ENCODE data around the gene UBE2G2. TPM values are rescaled to one million over a fixed set of nuclear protein-coding genes. Genes with fewer than 3 reads are reported as not detected.

UBE2G2 gene
- total and polyA plus RNA-seq, 8 donors = 30.6 to 116 (median 66.2) TPM

GRCh38 chr21:44797775-44798174 is 3.8 kb downstream of the UBE2G2 start:
- H3K4me1 ChIP-seq = peaks cover 24 to 53% (median 40%) of the 10 kb centered on the region in 4 donors
- no peaks in the 10 kb centered on the region for H3K27me3 ChIP-seq
- peaks cover 0 to 29% (median 21%) of the 10 kb centered on the region in 4 donors for H3K36me3 ChIP-seq
- TF ChIP-seq EP300 (IDR thresholded peaks at IDR 0.05) = no peak
- no peak for TF ChIP-seq POLR2AphosphoS5 (IDR thresholded peaks at IDR 0.05)
- no peak for TF ChIP-seq POLR2A (IDR thresholded peaks at IDR 0.05)
- no peak for TF ChIP-seq CTCF (IDR thresholded peaks at IDR 0.05)
- no peaks in the 10 kb centered on the region for H3K9me3 ChIP-seq
- DNase-seq = no peak
- no peak overlapping the region for H3K27ac ChIP-seq
- WGBS, 5 donors = 91 to 94% (median 93%) methylated on average over 2 of the region's 2 CpGs
- intact Hi-C loops (cut with DNase I; ENCODE audit: low total_unique reads) = loop anchor here (10.0 kb wide), 1 partner anchor 283 kb away; no protein-coding TSS in a partner anchor
- no peak overlapping the region for H3K4me3 ChIP-seq

- peaks cover 0 to 42% (median 31%) of the 10 kb centered on the region in 4 donors for H3K36me3 ChIP-seq
- H3K4me1 ChIP-seq = peaks cover 11 to 49% (median 27%) of the 10 kb centered on the region in 4 donors
- no peak for DNase-seq
- no peak overlapping the region for H3K27ac ChIP-seq
- TF ChIP-seq EP300 (IDR thresholded peaks at IDR 0.05) (no peak), CTCF (IDR thresholded peaks at IDR 0.05) (no peak), POLR2A (IDR thresholded peaks at IDR 0.05) (no peak)
- intact Hi-C loops (cut with DNase I; ENCODE audit: low total_unique reads) = loop anchor here (10.0 kb wide), 1 partner anchor 281 kb away; no protein-coding TSS in a partner anchor
- WGBS, 5 donors = 84 to 95% (median 91%) methylated on average over 11 of the region's 11 CpGs
- no peaks in the 10 kb centered on the region for H3K9me3 ChIP-seq
- no peaks in the 10 kb centered on the region for H3K27me3 ChIP-seq
- H3K4me3 ChIP-seq = no peak overlapping the region
Observed at GRCh38 chr21:44795342-44795741, 6.3 kb downstream of the UBE2G2 start.

DNA sequence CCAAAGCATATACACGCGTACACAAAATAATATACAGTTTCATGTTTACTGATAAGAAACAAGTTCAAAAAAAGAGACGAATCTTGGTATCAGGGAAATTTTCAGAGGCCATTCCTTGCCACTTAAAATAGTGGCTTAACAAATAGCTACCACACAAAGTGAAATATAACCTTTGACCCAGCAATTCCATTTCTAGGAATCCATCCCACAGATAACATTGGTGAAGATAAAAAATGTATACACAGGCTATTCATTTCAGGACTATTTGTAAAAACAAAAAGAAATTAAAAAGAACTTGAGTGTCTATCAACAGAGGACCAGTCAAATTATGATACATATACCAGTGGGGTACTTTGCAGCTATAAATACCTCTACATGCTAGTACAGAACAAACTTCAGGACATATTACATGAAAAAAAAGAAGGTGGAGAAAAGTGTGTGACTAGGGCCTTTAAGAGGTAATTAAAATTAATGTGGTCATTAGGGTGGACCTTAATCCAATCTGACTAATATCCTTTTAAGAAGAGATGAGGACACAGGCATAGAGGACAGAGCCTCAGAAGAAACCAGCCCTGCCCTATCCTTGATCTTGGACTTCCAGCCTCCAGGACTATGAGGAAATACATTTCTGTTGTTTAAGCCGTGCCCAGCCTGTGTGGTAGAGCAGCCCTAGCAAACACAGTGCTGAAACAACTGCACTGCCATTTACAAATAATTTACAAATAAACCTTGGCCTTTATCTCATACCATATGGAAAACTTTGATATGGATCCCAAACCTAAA is 7.8 kb downstream of the UBE2G2 start:
- intact Hi-C loops (cut with DNase I; ENCODE audit: low total_unique reads) = loop anchor here (10.0 kb wide), 1 partner anchor 279 kb away; no protein-coding TSS in a partner anchor
- no peak overlapping the region for H3K27ac ChIP-seq
- H3K4me1 ChIP-seq = peaks cover 5 to 36% (median 16%) of the 10 kb centered on the region in 4 donors
- no peak overlapping the region for H3K4me3 ChIP-seq
- no peaks in the 10 kb centered on the region for H3K27me3 ChIP-seq
- no peak for DNase-seq
- H3K36me3 ChIP-seq = peaks cover 0 to 43% (median 23%) of the 10 kb centered on the region in 4 donors
- peak in 2 of 7 experiments; percentile 5 to 39 for TF ChIP-seq CTCF (IDR thresholded peaks at IDR 0.05)
- no peak for TF ChIP-seq POLR2AphosphoS5 (IDR thresholded peaks at IDR 0.05)
- 13 to 21% (median 16%) methylated on average over 4 of the region's 4 CpGs for WGBS, 5 donors
- no peaks in the 10 kb centered on the region for H3K9me3 ChIP-seq

DNA sequence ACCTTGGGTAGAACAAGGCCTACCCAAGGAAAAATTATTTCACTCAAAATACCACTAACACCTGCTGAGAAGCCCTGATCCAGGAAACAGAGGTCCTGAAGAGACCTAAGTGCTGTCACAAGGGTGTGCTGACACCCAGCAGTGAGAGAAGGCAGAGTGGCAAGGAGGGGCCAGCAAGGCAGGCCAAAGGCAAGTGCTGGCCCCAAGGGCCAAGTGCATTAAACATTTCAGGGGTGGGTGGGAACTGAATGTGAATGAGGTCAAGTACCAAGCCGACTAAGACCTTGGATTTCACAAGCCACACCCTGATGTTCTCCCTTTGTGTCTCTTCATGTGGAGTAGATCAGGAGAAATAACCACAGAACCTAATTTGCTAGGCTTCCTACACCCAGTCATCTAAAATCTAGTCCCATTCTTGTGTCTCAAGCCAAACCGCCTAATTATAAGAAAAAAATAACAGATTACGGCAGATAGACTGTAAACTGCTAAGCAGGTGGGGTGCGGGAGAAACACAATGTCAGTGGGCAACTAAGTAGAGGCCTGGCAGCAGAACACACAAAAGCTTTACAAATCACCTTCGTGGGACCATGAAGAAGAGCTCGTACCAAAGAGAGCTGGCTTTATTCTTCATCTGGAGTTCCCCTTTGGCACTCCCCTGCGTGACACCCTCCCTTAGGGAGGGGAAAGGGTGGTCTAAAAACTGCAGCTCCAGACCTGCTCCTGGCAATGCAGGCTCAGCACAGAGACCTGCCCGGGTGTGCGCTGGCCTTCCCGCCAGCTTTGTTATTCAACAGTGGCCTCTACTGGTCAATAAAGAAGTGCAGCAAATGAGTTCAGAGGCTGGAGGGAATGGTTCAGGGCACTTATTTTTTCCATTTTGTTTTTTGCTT is 8.7 kb downstream of the UBE2G2 start:
- intact Hi-C loops (cut with DNase I; ENCODE audit: low total_unique reads) = loop anchor here (10.0 kb wide), 1 partner anchor 278 kb away; no protein-coding TSS in a partner anchor
- DNase-seq = peak; percentile 61 to 88
- WGBS, 5 donors = 10 to 21% (median 17%) methylated on average over 9 to 10 of the region's 10 CpGs
- H3K4me1 ChIP-seq = peaks cover 5 to 32% (median 15%) of the 10 kb centered on the region in 4 donors
- TF ChIP-seq CTCF (IDR thresholded peaks at IDR 0.05) (peak in 5 of 7 experiments; percentile 57 to 82 (median 65)), POLR2AphosphoS5 (IDR thresholded peaks at IDR 0.05) (no peak), POLR2A (IDR thresholded peaks at IDR 0.05) (no peak), EP300 (IDR thresholded peaks at IDR 0.05) (no peak)
- no peaks in the 10 kb centered on the region for H3K9me3 ChIP-seq
- no peak overlapping the region for H3K27ac ChIP-seq
- H3K27me3 ChIP-seq = no peaks in the 10 kb centered on the region
- H3K4me3 ChIP-seq = no peak overlapping the region
- H3K36me3 ChIP-seq = peaks cover 0 to 35% (median 15%) of the 10 kb centered on the region in 4 donors

Data from stomach (tissue), 9 donors.